Activated CD4-positive, alpha-beta T cell treated with anti-CD3 and anti-CD28 coated beads, Interleukin-2, amount 50 U/mL, for 4 hours (primary cell): ENCODE results near the gene ISL1.

Experiments
- DNase-seq, 2 experiments: peaks; one replicate each; pipeline ENCODE4 v3.0.0-alpha.2; 2020

Gene ISL1

GRCh38 chr5:51387884-51388275, 4.6 kb downstream of the ISL1 start:
- no peak for DNase-seq

- DNase-seq, result no peak
Observed at GRCh38 chr5:51388488-51389287, 5.4 kb downstream of the ISL1 start.

- DNase-seq, result no peak
Observed at GRCh38 chr5:51389288-51389576, 6.0 kb downstream of the ISL1 start.

GRCh38 chr5:51389577-51390463, 6.6 kb downstream of the ISL1 start:
- no peak for DNase-seq

GRCh38 chr5:51391175-51391574, 7.9 kb downstream of the ISL1 start:
- DNase-seq, result no peak

GRCh38 chr5:51392689-51393199, 9.5 kb downstream of the ISL1 start:
- DNase-seq, result no peak

- no peak for DNase-seq
Observed at GRCh38 chr5:51394609-51395008, 11.4 kb downstream of the ISL1 start.

GRCh38 chr5:51395245-51395644, 12.0 kb downstream of the ISL1 start:
- no peak for DNase-seq

- DNase-seq, result no peak
Observed at GRCh38 chr5:51395666-51396356, 12.6 kb downstream of the ISL1 start.

GRCh38 chr5:51396797-51397196, 13.5 kb downstream of the ISL1 start:
- DNase-seq, result no peak

GRCh38 chr5:51397996-51398395, 14.7 kb downstream of the ISL1 start:
- no peak for DNase-seq

- DNase-seq, result no peak
Observed at GRCh38 chr5:51398875-51399642, 15.8 kb downstream of the ISL1 start.

GRCh38 chr5:51399643-51400006, 16.4 kb downstream of the ISL1 start:
- DNase-seq, result no peak

- DNase-seq, result no peak
Observed at GRCh38 chr5:51404255-51404654, 21.0 kb downstream of the ISL1 start.

GRCh38 chr5:51411921-51412325, 28.7 kb downstream of the ISL1 start:
- DNase-seq, result no peak

- no peak for DNase-seq
Observed at GRCh38 chr5:51414516-51414915, 31.3 kb downstream of the ISL1 start.

- DNase-seq, result no peak
Observed at GRCh38 chr5:51416149-51416548, 32.9 kb downstream of the ISL1 start.

- DNase-seq, result no peak
Observed at GRCh38 chr5:51433052-51433710, 49.9 kb downstream of the ISL1 start.

- DNase-seq, result no peak
Observed at GRCh38 chr5:51439232-51439631, 56.0 kb downstream of the ISL1 start.
